ENCODE results near the gene C7. TPM values are rescaled to one million over a fixed set of nuclear protein-coding genes. Genes with fewer than 3 reads are reported as not detected.

The C7 gene
- total RNA-seq, 4 donors from 2014 or later, result 0.98 to 5.7 (median 4.5) TPM

DNA sequence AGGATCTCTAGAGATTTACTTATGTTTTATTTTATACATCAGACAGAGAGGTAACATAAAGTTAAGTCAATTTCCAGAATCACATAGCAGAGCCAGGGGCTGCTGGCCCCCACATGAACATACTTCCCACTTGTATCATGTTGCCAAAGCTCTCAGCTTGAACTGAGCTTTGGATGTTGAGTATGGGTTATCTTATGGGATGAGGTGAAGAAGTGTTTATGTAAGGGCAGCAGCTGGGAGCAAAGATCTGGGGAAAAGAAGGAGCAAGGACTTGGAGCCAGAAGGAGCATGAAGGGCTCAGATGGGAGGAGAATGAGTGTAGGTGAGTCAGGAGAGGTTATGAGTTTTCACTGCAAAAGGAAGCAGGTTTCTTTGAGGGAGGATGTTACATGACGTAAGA is 89.8 kb downstream of the C7 start:
- ATAC-seq, result no peak
- intact Hi-C loops (cut with DNase I; ENCODE audit: low total_unique reads) (loop anchor here (10.0 kb wide), 1 partner anchor 196 kb away; no protein-coding TSS in a partner anchor), in situ Hi-C loops (cut with MboI; ENCODE audit: low sequenced_read_pairs in 4 of 4) (no loop called here)
- Histone ChIP-seq H3K9me3 (no peaks in the 10 kb centered on the region), H3K27ac (no peak overlapping the region), H3K4me3 (no peak overlapping the region), H3K36me3 (no peaks in the 10 kb centered on the region), H3K4me1 (no peaks in the 10 kb centered on the region), H3K27me3 (no peaks in the 10 kb centered on the region)
- TF ChIP-seq, protein P1, sequence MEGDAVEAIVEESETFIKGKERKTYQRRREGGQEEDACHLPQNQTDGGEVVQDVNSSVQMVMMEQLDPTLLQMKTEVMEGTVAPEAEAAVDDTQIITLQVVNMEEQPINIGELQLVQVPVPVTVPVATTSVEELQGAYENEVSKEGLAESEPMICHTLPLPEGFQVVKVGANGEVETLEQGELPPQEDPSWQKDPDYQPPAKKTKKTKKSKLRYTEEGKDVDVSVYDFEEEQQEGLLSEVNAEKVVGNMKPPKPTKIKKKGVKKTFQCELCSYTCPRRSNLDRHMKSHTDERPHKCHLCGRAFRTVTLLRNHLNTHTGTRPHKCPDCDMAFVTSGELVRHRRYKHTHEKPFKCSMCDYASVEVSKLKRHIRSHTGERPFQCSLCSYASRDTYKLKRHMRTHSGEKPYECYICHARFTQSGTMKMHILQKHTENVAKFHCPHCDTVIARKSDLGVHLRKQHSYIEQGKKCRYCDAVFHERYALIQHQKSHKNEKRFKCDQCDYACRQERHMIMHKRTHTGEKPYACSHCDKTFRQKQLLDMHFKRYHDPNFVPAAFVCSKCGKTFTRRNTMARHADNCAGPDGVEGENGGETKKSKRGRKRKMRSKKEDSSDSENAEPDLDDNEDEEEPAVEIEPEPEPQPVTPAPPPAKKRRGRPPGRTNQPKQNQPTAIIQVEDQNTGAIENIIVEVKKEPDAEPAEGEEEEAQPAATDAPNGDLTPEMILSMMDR (IDR thresholded peaks at IDR 0.05 in 4 of 5, conservative IDR thresholded peaks at IDR 0.05 in 1 of 5), result no peak
- TF ChIP-seq POLR2A (IDR thresholded peaks at IDR 0.05), result no peak
- DNase-seq, result no peak

DNA sequence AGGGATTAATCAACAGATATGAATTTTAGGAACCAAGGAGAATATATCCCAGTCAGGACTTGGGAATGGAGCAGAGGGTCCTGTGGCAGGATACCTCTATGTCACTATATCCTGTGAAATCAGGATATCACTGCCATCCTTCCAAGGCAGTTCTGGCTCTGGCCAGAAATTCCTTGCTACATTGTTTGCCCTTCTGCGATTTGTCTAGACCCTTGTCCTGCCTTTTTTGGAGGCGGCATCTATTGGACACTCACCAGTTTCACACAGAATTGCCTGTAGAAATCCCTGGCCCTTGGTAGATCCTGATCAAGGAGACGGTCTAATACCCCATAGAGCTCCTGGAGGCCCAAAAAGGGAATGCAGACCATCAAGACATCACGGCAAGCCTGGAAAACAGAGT is 90.7 kb downstream of the C7 start:
- intact Hi-C loops (cut with DNase I; ENCODE audit: low total_unique reads), result loop anchor here (10.0 kb wide), 1 partner anchor 195 kb away; no protein-coding TSS in a partner anchor
- no peaks in the 10 kb centered on the region for H3K27me3 ChIP-seq
- in situ Hi-C loops (cut with MboI; ENCODE audit: low sequenced_read_pairs in 4 of 4), result no loop called here

DNA sequence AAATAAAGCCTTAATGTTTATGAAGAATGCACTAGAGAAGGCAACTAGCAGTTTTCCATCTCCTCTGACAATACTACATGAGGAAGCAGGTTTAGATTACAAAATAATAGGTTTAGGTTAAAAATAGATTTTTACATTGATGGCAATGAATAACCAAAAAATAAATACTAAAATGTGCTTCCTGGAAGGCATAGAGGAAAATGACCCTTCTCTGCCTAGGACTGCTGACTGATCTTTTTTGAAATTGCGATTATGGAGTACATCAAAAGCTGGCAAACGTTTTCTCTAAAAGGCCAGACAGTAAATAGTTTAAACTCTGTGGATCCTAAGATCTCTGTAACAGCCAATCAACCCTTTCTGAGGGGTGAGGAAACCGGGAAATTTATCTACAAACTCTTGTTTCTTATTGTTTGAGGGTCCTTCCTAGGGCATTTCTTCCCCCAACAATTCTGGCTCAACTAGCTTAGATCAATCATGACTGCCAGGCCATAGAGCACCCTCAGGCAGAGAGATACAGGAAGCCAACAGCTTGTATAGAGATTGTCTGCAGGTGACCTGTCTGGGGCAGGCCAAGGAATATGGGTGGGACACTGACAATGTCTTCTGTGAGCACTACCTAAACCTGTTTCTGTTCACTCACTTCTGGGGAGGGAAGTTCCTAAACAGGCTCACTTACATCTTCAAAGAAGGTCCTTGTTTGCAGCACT is 94.5 kb downstream of the C7 start:
- no peaks in the 10 kb centered on the region for H3K36me3 ChIP-seq
- no peak overlapping the region for H3K4me3 ChIP-seq
- no peaks in the 10 kb centered on the region for H3K27me3 ChIP-seq
- no peaks in the 10 kb centered on the region for H3K4me1 ChIP-seq
- H3K27ac ChIP-seq, result no peak overlapping the region
- DNase-seq, result no peak
- H3K9me3 ChIP-seq, result no peaks in the 10 kb centered on the region
- in situ Hi-C loops (cut with MboI; ENCODE audit: low sequenced_read_pairs in 4 of 4), result no loop called here
- TF ChIP-seq POLR2A (IDR thresholded peaks at IDR 0.05), result no peak
- TF ChIP-seq, protein P1 (IDR thresholded peaks at IDR 0.05 in 4 of 5, conservative IDR thresholded peaks at IDR 0.05 in 1 of 5), result no peak
- ATAC-seq, result no peak
- intact Hi-C loops (cut with DNase I; ENCODE audit: low total_unique reads), result no loop called here

More for the DNA sequence above, 90.7 kb downstream of the C7 start:
- Histone ChIP-seq H3K36me3 (no peaks in the 10 kb centered on the region), H3K4me1 (no peaks in the 10 kb centered on the region), H3K4me3 (no peak overlapping the region), H3K27ac (no peak overlapping the region), H3K9me3 (no peaks in the 10 kb centered on the region)
- DNase-seq (no peak), ATAC-seq (no peak)
- no peak for TF ChIP-seq POLR2A (IDR thresholded peaks at IDR 0.05)
- TF ChIP-seq, protein P1 (IDR thresholded peaks at IDR 0.05 in 4 of 5, conservative IDR thresholded peaks at IDR 0.05 in 1 of 5), result no peak

GRCh38 chr5:41004931-41005330 is 95.6 kb downstream of the C7 start:
- no peaks in the 10 kb centered on the region for H3K27me3 ChIP-seq
- in situ Hi-C loops (cut with MboI; ENCODE audit: low sequenced_read_pairs in 4 of 4) (no loop called here), intact Hi-C loops (cut with DNase I; ENCODE audit: low total_unique reads) (no loop called here)
- no peak overlapping the region for H3K27ac ChIP-seq
- no peaks in the 10 kb centered on the region for H3K4me1 ChIP-seq
- TF ChIP-seq POLR2A (IDR thresholded peaks at IDR 0.05), result no peak
- TF ChIP-seq, protein P1 (IDR thresholded peaks at IDR 0.05 in 4 of 5, conservative IDR thresholded peaks at IDR 0.05 in 1 of 5), result no peak
- no peak for ATAC-seq
- H3K4me3 ChIP-seq, result no peak overlapping the region
- H3K36me3 ChIP-seq, result no peaks in the 10 kb centered on the region
- no peak for DNase-seq
- no peaks in the 10 kb centered on the region for H3K9me3 ChIP-seq

Data from gastrocnemius medialis (tissue), 4 donors.